ENCODE data around the gene CCDC78. TPM values are rescaled to one million over a fixed set of nuclear protein-coding genes. Genes with fewer than 3 reads are reported as not detected.

The CCDC78 gene
- total RNA-seq, 1 donor from 2014 or later, result 26.1 TPM

DNA sequence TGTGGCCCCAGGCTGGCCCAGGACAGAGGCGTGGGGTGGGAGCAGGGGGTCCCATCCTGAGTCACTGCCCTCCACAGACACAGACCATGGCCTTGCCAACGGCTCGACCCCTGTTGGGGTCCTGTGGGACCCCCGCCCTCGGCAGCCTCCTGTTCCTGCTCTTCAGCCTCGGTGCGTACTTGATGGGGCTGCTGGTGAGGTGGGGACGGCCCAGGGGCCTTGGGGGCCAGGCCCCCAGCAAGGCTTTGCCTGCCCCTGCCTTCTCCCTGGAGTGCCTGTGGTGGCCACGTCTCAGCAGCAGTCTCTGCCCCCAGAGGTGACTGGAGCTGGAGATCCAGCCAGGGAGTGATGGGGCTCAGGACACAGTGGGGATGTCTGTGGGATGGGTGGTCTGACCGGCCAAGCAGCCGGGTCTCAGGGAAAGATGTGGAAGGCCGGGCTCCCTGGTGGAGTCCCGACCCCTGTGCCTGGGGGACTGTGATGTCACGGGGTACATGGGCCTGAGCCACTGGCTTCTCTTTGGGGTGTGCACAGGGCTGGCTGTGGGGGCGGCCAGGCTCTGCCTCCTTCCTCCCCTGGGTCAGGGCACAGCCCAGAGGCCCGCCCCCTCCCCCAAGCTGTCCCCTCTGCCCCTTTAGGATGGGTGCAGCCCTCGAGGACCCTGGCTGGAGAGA lies 36.5 kb upstream of the CCDC78 start:
- Histone ChIP-seq H3K27ac (no peak overlapping the region), H3K27me3 (ENCODE audit: low read depth) (no peaks in the 10 kb centered on the region), H3K4me3 (no peak overlapping the region), H3K9me3 (no peaks in the 10 kb centered on the region), H3K36me3 (no peaks in the 10 kb centered on the region), H3K4me1 (peaks cover 8% of the 10 kb centered on the region)
- intact Hi-C loops (cut with DNase I), result no loop called here
- ATAC-seq, result no peak
- TF ChIP-seq, protein P1, sequence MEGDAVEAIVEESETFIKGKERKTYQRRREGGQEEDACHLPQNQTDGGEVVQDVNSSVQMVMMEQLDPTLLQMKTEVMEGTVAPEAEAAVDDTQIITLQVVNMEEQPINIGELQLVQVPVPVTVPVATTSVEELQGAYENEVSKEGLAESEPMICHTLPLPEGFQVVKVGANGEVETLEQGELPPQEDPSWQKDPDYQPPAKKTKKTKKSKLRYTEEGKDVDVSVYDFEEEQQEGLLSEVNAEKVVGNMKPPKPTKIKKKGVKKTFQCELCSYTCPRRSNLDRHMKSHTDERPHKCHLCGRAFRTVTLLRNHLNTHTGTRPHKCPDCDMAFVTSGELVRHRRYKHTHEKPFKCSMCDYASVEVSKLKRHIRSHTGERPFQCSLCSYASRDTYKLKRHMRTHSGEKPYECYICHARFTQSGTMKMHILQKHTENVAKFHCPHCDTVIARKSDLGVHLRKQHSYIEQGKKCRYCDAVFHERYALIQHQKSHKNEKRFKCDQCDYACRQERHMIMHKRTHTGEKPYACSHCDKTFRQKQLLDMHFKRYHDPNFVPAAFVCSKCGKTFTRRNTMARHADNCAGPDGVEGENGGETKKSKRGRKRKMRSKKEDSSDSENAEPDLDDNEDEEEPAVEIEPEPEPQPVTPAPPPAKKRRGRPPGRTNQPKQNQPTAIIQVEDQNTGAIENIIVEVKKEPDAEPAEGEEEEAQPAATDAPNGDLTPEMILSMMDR (IDR thresholded peaks at IDR 0.05), result no peak
- DNase-seq, result no peak

DNA sequence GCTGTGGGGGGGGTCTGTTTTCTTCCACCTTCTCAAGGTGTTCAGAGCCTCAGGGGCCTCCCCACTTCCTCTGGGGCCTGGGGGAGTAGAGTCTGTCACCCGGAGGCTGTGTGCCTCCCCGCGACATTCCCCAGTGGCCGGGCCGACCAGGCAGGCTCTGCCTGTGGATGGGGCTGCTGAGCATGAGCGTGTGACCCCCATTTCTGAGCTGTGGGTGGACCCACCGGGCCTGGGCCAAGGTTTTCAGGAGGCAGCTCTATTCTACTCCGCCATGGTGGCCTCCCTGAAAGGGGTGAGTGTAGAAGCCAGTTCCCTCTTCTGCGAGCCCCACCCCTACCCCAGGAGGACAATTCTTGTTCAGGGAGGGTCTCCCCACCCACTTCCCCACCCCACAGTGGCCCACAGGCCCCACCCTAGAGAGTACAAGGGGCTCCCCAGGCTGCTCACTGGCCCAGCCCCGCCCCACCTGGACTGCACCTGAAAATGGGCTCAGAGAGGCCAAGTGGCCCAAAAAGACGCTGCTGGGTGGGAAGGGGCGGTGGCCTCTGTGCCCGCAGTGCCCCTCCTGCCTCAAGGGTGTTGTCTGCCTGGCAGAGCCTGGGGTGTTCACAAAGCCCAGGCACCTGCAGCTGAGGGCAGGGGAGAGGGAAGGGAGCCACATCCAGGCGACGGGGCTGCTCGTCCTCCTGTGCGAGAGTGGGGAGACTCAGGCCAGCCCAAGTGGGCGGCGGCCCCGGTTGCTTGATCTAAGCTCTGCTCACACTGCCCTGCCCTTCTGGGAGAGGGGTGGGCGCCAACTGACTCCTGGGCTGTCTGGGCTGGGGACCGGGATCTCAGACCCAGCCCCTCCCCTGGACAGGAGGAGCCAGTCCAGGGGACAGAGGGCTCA lies 35.6 kb upstream of the CCDC78 start:
- H3K9me3 ChIP-seq, result no peaks in the 10 kb centered on the region
- DNase-seq, result no peak
- peaks cover 8% of the 10 kb centered on the region for H3K4me1 ChIP-seq
- intact Hi-C loops (cut with DNase I), result no loop called here
- no peaks in the 10 kb centered on the region for H3K36me3 ChIP-seq
- H3K27ac ChIP-seq, result no peak overlapping the region
- peak; percentile 1 to 13 for ATAC-seq
- TF ChIP-seq, protein P1 (IDR thresholded peaks at IDR 0.05), result no peak
- H3K27me3 ChIP-seq (ENCODE audit: low read depth), result no peaks in the 10 kb centered on the region
- peak overlapping the region; percentile 27 for H3K4me3 ChIP-seq

DNA sequence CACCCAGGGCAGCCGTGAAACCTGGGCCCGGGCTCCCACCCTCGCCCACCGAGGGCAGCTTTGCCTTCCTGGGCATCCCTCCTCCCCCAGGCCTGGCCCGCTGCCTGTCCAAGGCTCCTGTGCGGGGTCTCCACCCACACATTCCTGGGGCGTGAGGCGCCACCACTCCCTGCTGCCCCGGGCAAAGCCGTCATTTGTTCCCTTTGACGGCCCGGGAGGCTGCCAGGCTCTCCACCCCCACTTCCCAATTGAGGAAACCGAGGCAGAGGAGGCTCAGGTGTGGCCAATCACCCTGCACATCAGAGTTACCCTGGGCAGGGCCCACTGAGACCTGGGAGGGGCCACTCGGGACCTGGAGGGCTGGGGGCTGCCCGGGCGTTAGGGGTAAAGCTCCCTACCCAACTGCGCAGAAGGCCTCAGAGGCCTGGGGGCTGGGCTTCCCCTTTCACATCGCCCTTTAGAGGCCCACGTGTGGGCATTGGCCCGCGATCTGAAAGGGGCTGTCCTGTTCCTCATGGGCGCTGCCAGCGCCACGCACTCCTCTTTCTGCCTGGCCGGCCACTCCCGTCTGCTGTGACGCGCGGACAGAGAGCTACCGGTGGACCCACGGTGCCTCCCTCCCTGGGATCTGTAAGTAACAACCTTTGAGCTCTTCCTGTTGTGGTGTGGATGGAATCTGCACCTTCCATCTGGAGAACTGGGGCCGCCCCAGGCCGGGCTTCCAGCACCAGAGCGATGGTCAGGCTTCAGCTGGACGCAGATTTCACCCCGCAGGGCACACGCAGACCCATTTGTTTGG lies 34.5 kb upstream of the CCDC78 start, which contains the start of gene MSLN:
Gene MSLN (plus strand): TSS at position 190 of the 799 bp plus-strand sequence. CDS start 1,947 bp downstream, outside the sequence.
- intact Hi-C loops (cut with DNase I), result no loop called here
- H3K9me3 ChIP-seq, result no peaks in the 10 kb centered on the region
- peak within 1 kb of the TSS; percentile 79 for H3K27ac ChIP-seq
- no peaks in the 10 kb centered on the region for H3K36me3 ChIP-seq
- peak; percentile 69 for DNase-seq
- H3K27me3 ChIP-seq (ENCODE audit: low read depth), result no peaks in the 10 kb centered on the region
- ATAC-seq, result peak; percentile 53 to 66
- H3K4me3 ChIP-seq, result peak within 1 kb of the TSS; percentile 27
- peaks cover 8% of the 10 kb centered on the region for H3K4me1 ChIP-seq
- TF ChIP-seq, protein P1 (IDR thresholded peaks at IDR 0.05), result no peak

DNA sequence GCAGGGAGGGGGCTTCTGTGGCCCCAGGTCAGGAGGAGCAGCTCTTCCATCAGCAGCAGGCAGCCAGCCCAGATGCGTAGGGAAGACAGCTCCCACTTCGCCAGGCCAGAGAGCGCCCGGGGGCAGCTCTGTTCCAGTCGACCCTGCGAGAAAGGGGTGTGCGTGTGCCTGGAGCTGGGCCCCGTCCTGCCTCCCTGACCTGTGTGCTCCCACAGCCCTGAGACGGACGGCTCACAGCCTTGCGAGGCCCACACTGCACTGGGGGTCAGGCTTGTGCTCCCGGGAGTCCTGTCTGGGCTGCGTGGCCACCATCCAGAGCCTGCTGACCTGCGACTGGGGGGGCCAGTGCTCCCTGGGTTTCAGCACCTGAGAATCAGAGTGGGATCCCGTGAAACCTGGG lies 33.8 kb upstream of the CCDC78 start:
- intact Hi-C loops (cut with DNase I), result no loop called here
- H3K27me3 ChIP-seq (ENCODE audit: low read depth), result no peaks in the 10 kb centered on the region
- peak overlapping the region; percentile 79 for H3K27ac ChIP-seq
- peaks cover 8% of the 10 kb centered on the region for H3K4me1 ChIP-seq
- DNase-seq (peak; percentile 48), ATAC-seq (peak; percentile 9)
- no peaks in the 10 kb centered on the region for H3K9me3 ChIP-seq
- H3K4me3 ChIP-seq, result no peak overlapping the region
- H3K36me3 ChIP-seq, result no peaks in the 10 kb centered on the region
- TF ChIP-seq, protein P1 (IDR thresholded peaks at IDR 0.05), result no peak
